MM.1S (cell line): ENCODE data around the gene DAO.

Source experiments
- DNase-seq: peaks from one replicate; pipeline ENCODE4 v3.0.0-alpha.2; 2015
- H2AFZ ChIP-seq: fragments of 300-600 bp; sonication (generic); 2 replicates; pipeline ENCODE4 v1.6.0; 2016; ENCODE audit warnings: antibody characterized with exemption, low read length
- H3F3A ChIP-seq: fragments of 300-600 bp; sonication (generic); 2 replicates; pipeline ENCODE4 v1.6.1; 2016; ENCODE audit warnings: mild to moderate bottlenecking, antibody characterized with exemption, low read length, moderate library complexity, mixed read lengths; ENCODE audit not compliant: insufficient read depth
- H3K27ac ChIP-seq: fragments of 300-600 bp; sonication (generic); 2 replicates; pipeline ENCODE4 v1.5.1; 2016; ENCODE audit warnings: mild to moderate bottlenecking, low read length
- H3K27me3 ChIP-seq: fragments of 300-600 bp; sonication (generic); replicated peaks from 2 replicates; pipeline ENCODE4 v1.6.0; 2016; ENCODE audit warnings: low read length; ENCODE audit not compliant: insufficient read depth
- H3K36me3 ChIP-seq: fragments of 300-600 bp; sonication (generic); replicated peaks from 2 replicates; pipeline ENCODE4 v1.6.1; 2016; ENCODE audit warnings: mild to moderate bottlenecking, low read length, mixed read lengths; ENCODE audit not compliant: insufficient read depth
- H3K4me1 ChIP-seq: fragments of 300-600 bp; sonication (generic); 2 replicates; pipeline ENCODE4 v1.6.1; 2016; ENCODE audit warnings: low read length, mixed read lengths
- H3K4me2 ChIP-seq: fragments of 300-600 bp; sonication (generic); 2 replicates; pipeline ENCODE4 v1.6.0; 2016; ENCODE audit warnings: low read depth, low read length
- H3K4me3 ChIP-seq: fragments of 300-600 bp; sonication (generic); 2 replicates; pipeline ENCODE4 v1.5.1; 2016; ENCODE audit warnings: low read length, mixed read lengths
- H3K79me2 ChIP-seq: fragments of 300-600 bp; sonication (generic); 2 replicates; pipeline ENCODE4 v1.6.1; 2016; ENCODE audit warnings: mixed run types, low read length, mixed read lengths
- H3K9ac ChIP-seq: fragments of 300-600 bp; sonication (generic); 2 replicates; pipeline ENCODE4 v1.6.1; 2016; ENCODE audit warnings: low read length, mixed read lengths
- H3K9me2 ChIP-seq: fragments of 300-600 bp; sonication (generic); replicated peaks from 2 replicates; pipeline ENCODE4 v1.6.1; 2016; ENCODE audit warnings: mild to moderate bottlenecking, low read length, mixed read lengths; ENCODE audit not compliant: insufficient read depth
- H3K9me3 ChIP-seq: fragments of 300-600 bp; sonication (generic); replicated peaks from 2 replicates; pipeline ENCODE4 v1.6.1; 2016; ENCODE audit warnings: mild to moderate bottlenecking, low read length, mixed read lengths; ENCODE audit not compliant: insufficient read depth
- H4K20me1 ChIP-seq: fragments of 300-600 bp; sonication (generic); 2 replicates; pipeline ENCODE4 v1.6.1; 2016; ENCODE audit warnings: mild to moderate bottlenecking, low read length, moderate library complexity, mixed read lengths; ENCODE audit not compliant: insufficient read depth
- EZH2 ChIP-seq: fragments of 300-600 bp; sonication (generic); optimal IDR thresholded peaks from 2 replicates; pipeline ENCODE3; 2017; ENCODE audit warnings: low read depth, mild to moderate bottlenecking, antibody characterized with exemption, low read length, mixed read lengths
- EZH2phosphoT487 ChIP-seq: fragments of 300-600 bp; sonication (generic); IDR thresholded peaks from 2 replicates; pipeline ENCODE4 v1.6.1; 2018; ENCODE audit warnings: antibody characterized with exemption, low read length
- TF ChIP-seq, protein P1 (sequence below): fragments of 300-600 bp; sonication (generic); IDR thresholded peaks from 2 replicates; pipeline ENCODE4 v1.5.1; 2016; ENCODE audit warnings: antibody characterized with exemption, low read length, mixed read lengths

The DAO gene

DNA sequence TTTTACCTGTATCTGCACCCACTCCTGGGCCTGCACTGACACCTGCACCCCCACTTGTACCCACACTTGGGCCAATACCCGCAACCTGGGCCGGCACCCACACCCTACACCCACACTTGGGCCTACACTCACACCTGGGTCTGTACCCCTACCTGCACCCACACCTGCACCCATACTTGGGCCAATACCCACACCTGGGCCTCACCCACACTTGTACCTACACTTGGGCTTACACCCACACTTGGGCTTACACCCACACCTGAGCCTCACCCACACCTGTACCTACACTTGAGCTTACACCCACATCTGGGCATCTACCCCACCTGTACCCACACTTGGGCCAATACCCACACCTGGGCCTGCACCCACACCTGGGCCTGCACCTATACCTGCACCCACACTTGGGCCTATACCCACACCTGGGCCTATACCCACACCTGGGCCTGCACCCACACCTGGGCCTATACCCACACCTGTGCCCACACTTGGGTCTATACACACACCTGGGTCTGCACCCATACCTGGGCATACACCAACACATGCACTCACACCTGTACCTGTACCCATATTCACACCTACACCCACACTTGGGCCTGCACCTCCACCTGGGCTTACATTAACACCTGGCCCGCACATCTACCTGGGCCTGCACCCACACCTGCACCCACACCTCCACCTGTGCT is 39.2 kb downstream of the DAO start:
- Histone ChIP-seq H3K9ac (no peak overlapping the region), H3K27ac (no peak overlapping the region), H3K4me3 (no peak overlapping the region), H3K9me2 (no peaks in the 10 kb centered on the region), H3K9me3 (no peaks in the 10 kb centered on the region), H3K4me2 (no peak overlapping the region), H3F3A (no peaks in the 10 kb centered on the region), H3K79me2 (no peaks in the 10 kb centered on the region), H3K4me1 (no peaks in the 10 kb centered on the region), H3K27me3 (no peaks in the 10 kb centered on the region), H4K20me1 (no peaks in the 10 kb centered on the region), H2AFZ (no peak overlapping the region), H3K36me3 (no peaks in the 10 kb centered on the region)
- no peak for DNase-seq
- no peak for TF ChIP-seq EZH2
- TF ChIP-seq, protein P1, sequence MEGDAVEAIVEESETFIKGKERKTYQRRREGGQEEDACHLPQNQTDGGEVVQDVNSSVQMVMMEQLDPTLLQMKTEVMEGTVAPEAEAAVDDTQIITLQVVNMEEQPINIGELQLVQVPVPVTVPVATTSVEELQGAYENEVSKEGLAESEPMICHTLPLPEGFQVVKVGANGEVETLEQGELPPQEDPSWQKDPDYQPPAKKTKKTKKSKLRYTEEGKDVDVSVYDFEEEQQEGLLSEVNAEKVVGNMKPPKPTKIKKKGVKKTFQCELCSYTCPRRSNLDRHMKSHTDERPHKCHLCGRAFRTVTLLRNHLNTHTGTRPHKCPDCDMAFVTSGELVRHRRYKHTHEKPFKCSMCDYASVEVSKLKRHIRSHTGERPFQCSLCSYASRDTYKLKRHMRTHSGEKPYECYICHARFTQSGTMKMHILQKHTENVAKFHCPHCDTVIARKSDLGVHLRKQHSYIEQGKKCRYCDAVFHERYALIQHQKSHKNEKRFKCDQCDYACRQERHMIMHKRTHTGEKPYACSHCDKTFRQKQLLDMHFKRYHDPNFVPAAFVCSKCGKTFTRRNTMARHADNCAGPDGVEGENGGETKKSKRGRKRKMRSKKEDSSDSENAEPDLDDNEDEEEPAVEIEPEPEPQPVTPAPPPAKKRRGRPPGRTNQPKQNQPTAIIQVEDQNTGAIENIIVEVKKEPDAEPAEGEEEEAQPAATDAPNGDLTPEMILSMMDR: no peak
- TF ChIP-seq EZH2phosphoT487: no peak

DNA sequence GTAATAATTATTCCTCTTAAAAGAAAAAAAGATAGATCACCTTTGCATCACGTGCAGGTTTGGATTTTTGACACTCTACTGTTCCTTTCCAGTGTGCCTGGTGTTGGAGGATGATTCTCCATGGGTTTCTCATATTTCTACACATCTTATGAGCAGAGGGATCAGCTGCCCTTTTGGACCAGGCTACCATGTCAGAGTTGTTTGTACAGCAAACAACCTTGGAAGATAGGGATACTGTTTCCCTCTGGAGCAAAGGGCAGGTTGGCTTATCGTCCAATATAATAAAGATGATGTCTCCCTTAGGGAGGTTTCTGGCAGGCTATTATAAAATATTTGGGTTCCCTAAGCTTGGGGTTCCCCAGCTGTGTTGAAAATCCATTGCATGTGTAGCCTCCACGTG is 42.1 kb downstream of the DAO start:
- Histone ChIP-seq H4K20me1 (no peaks in the 10 kb centered on the region), H3K27me3 (no peaks in the 10 kb centered on the region), H3K9me3 (no peaks in the 10 kb centered on the region), H3K4me3 (no peak overlapping the region), H3K9me2 (no peaks in the 10 kb centered on the region), H3K4me2 (no peak overlapping the region), H3K9ac (no peak overlapping the region), H3K4me1 (no peaks in the 10 kb centered on the region), H3K36me3 (no peaks in the 10 kb centered on the region), H2AFZ (no peak overlapping the region), H3K79me2 (no peaks in the 10 kb centered on the region), H3F3A (no peaks in the 10 kb centered on the region), H3K27ac (no peak overlapping the region)
- DNase-seq: no peak
- TF ChIP-seq EZH2 (no peak), EZH2phosphoT487 (no peak)
- TF ChIP-seq, protein P1: no peak

DNA sequence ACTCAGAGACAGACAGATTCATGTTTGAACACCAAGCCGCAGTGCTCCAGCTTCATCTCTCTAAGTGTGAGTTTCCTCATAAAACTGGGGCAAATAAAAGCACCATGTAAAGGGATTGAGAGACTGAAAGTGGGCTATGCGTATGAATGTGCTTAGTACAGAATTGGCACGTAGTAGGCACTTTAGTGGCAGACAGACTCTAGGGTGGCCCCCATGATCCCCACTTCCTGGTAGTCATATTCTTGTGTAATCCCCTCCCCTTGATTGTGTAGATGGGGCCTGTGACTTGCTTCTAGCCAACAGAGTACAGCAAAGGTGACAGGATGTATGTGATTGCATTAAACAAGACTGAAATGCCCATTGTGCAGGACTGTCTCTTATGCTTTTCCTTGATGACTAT is 43.0 kb downstream of the DAO start:
- no peak for DNase-seq
- H3K9me2 ChIP-seq: no peaks in the 10 kb centered on the region
- no peaks in the 10 kb centered on the region for H3K9me3 ChIP-seq
- H3K4me1 ChIP-seq: no peaks in the 10 kb centered on the region
- H3K4me2 ChIP-seq: no peak overlapping the region
- no peaks in the 10 kb centered on the region for H4K20me1 ChIP-seq
- H3F3A ChIP-seq: no peaks in the 10 kb centered on the region
- H2AFZ ChIP-seq: no peak overlapping the region
- TF ChIP-seq EZH2phosphoT487 (no peak), EZH2 (no peak)
- TF ChIP-seq, protein P1: no peak
- H3K79me2 ChIP-seq: no peaks in the 10 kb centered on the region
- no peaks in the 10 kb centered on the region for H3K36me3 ChIP-seq
- no peaks in the 10 kb centered on the region for H3K27me3 ChIP-seq
- H3K9ac ChIP-seq: no peak overlapping the region
- no peak overlapping the region for H3K4me3 ChIP-seq
- no peak overlapping the region for H3K27ac ChIP-seq
